HG02973 (cell line): ENCODE results near the gene EFCC1.

Experiments
- ATAC-seq: cut with Tn5 transposase; IDR thresholded peaks from one replicate; pipeline ENCODE4 v1.9.1; 2021; ENCODE audit warnings: moderate library complexity; ENCODE audit not compliant: unreplicated experiment

The EFCC1 gene

DNA sequence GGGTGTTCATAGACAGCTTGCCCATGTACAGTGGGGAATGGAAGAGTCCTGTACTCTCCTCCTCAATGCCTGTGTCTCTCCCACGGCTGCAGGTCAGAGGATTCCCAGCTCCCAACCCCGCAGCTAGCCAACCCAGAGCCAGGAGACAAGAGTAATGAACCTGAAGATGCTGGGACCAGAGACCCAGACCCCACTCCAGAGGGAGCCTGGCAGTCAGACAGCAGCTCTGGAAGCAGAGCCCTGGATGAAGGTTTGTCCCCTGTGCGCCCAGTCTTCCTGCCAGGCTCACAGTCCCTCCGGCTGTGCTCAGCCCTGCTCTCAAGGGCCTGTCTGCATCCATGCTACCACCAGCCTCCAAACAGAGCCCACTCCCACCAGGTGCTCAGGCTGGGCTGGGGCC lies 29.5 kb downstream of the EFCC1 start:
- ATAC-seq = no peak

- no peak for ATAC-seq
Observed at GRCh38 chr3:129031476-129032215, 30.5 kb downstream of the EFCC1 start.

DNA sequence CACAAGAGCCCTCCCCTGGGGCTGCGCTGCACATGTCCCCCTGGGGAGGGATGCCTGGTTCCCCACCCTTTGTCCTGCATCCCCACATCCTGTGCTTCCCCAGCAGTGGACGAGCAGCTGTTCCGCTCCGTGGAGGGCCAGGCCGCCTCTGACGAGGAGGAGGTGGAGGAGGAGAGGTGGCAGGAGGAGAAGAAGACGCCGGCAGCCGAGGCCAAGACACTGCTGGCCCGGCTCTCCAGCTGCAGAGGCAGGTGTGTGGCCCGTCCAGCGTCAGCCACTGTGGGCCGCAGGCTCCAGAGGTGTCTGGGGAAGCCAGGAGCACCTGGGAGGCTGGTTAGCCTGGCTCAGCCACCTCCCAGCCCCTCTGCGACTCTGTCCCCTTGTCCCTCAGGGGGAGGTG lies 31.6 kb downstream of the EFCC1 start:
- ATAC-seq = no peak

- no peak for ATAC-seq
Observed at GRCh38 chr3:129033151-129033550, 32.0 kb downstream of the EFCC1 start.

DNA sequence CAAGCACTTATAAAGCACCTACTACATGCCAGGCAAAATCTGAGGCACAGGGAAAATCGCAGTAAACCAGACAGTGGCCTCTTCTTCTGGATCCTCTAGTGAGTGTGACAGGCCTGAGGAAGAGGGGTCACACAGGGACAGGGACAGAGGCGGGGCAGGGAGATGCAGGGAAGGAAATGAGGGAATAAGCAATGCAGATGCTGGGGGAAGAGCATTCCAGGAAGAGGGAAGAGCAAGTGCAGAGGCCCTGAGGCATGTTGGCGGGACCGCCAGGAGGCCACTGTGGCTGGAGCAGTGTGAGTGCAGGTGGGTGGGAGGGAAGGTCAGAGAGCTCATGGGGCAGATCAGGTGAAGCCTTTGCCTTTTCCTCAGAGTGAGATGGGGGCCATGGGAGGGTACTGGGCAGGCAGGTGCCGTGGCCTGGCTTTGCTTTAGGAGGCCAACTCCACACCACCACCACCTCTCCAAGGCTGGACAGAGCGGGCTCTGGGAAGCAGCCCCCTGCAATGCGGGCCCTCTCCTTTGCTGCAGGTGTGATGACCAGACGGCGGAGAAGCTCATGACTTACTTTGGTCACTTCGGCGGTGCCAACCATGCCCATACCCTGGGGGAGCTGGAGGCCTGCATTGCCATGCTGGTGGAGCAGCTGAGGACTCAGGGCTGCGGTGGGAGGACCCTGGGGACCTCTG lies 32.7 kb downstream of the EFCC1 start:
- ATAC-seq = no peak

- ATAC-seq = no peak
Observed at GRCh38 chr3:129034642-129035041, 33.5 kb downstream of the EFCC1 start.

GRCh38 chr3:129035360-129036221 lies 34.5 kb downstream of the EFCC1 start:
- ATAC-seq = no peak

- no peak for ATAC-seq
Observed at GRCh38 chr3:129036222-129037092, 35.4 kb downstream of the EFCC1 start.

DNA sequence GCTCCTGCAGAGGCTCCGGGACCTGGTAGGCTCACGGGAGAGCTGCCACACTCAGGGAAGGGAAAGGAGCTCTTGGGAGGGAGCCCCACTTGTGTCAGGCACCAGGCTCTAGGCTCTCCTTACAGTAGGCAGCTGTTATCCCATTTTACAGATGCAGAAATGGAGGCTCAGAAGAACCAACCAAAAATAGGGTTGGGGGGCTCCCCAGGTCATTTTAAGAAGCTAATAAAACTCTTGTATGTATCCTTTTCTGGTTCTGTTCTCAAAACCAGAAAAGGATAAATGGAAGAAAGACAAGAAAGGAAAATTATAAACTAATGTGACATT lies 36.0 kb downstream of the EFCC1 start:
- ATAC-seq = no peak

DNA sequence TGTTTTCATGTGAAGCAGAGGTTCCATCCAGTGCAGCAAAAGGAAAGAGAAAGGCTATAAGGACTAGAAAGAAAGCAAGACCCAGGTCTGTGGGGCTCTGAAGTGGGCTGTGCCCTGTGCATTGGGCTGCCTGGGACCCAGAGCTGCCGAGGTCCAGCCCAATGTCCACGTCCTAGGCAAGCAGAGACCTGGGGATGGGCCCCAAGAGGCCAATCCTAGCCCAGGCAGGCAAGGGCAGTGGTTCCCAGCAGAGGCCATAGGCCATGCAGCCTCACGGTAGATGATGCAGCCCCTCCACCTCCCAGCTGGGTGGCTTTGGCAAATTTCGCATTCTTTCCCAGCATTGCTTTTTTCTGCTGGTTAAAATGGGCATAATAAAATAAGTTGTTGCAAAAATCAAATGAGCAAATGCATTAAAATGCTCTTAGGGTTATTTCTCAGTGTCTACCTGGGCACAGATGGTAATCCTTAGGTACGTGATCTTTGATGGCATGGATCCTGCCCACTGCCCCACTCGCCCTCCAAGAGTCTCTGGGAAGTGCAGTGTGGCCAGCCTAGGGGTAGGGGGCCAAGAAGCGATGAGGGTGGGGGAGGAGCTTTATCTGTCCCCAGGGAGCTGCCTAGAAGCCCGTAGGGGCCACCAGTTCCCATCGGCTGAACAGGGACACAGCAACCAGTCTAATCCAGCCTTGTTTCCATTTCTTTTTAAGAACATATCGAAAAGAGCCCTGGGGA lies 37.2 kb downstream of the EFCC1 start:
- no peak for ATAC-seq

GRCh38 chr3:129039271-129040038 lies 38.4 kb downstream of the EFCC1 start:
- ATAC-seq = no peak

DNA sequence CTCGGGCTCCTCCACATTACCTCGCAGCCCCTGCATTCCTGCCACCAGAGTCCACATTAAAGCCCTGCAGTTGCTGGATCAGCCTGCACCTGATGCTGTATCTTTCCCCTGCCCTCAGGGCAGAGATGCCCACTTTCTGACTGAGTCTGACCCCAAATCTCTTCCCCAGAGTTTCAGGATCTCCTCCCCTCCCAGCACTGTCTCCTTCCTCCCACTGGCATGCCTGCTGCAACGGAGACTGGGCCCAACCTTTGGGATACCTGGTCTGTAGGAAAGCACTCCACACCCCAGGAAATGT lies 38.9 kb downstream of the EFCC1 start:
- no peak for ATAC-seq

GRCh38 chr3:129040579-129041300 lies 39.6 kb downstream of the EFCC1 start:
- no peak for ATAC-seq

GRCh38 chr3:129045675-129046036 lies 44.6 kb downstream of the EFCC1 start:
- no peak for ATAC-seq

DNA sequence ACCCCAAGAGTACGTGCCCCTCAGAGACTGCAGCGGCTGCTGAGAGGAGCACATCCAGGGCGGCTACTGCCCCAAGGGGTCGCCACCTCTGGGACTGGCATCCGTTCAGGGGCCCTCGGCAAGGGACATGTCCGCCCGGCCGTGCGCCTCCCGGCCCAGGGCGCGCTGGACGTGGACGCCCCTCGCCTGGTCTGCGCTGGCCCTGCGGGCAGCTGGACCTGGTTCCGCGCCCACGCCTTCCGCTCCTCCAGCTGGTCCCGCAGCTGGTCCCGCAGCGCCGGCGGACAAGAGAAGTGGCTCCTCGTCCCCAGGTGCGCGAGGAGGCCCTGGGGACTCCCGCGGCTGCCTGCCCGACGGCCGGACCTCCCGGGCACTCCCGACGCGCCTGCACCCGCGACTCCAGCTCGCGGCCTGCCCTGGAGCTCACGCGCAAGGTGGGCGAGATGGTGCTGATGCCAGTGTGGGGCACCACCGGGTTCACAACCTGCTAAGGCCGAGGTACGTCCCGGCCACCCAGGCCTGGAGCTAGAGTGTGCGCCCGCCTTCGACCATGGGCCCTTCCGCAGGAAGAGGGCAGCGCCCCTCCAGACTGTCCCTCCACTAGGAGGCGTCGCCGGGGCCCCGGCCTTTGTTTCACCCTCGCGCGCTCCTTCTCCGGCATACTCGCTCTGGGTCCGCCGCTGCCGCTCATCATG lies 45.1 kb downstream of the EFCC1 start:
- ATAC-seq = no peak

GRCh38 chr3:129046732-129047552 lies 45.8 kb downstream of the EFCC1 start:
- no peak for ATAC-seq

- ATAC-seq = no peak
Observed at GRCh38 chr3:129047553-129047839, 46.4 kb downstream of the EFCC1 start.
